Bronchial epithelial cell (primary cell): ENCODE measurements around the gene NTF3. TPM values are rescaled to one million over a fixed set of nuclear protein-coding genes. Genes with fewer than 3 reads are reported as not detected.

Source experiments
- DNase-seq: peaks from one replicate; pipeline ENCODE4 v3.0.0-alpha.2; 2010; ENCODE audit warnings: low read depth
- FAIRE-seq: peaks from 2 replicates; lab custom pipeline; 2011; peaks lifted over from hg19 to GRCh38; lab: Jason Lieb, UNC
- H3K27me3 ChIP-seq: 2 replicates; pipeline ENCODE4 v1.5.1; 2011; ENCODE audit warnings: low read length; ENCODE audit not compliant: control insufficient read depth, insufficient read depth
- H3K36me3 ChIP-seq: 2 replicates; pipeline ENCODE4 v1.5.1; 2011; ENCODE audit warnings: low read length; ENCODE audit not compliant: control insufficient read depth, insufficient read depth
- H3K4me3 ChIP-seq: 2 replicates; pipeline ENCODE4 v1.5.1; 2011; ENCODE audit warnings: mild to moderate bottlenecking, low read depth, low read length, control low read depth
- total RNA-seq: library from RNA; depleted of rRNA; stranded (reverse); fragments of >200 nt; gene quantifications from 2 replicates; pipeline ENCODE4 v1.2.1, GENCODE V29; 2014
- TF ChIP-seq, protein P1 (sequence below): IDR thresholded peaks from 2 replicates; pipeline ENCODE4 v1.5.1; 2011; ENCODE audit warnings: mild to moderate bottlenecking, moderate library complexity, low read length, control low read depth, inconsistent platforms; ENCODE audit not compliant: insufficient read depth, severe bottlenecking

Gene NTF3
- total RNA-seq, 1 donor from 2014 or later, result not detected

DNA sequence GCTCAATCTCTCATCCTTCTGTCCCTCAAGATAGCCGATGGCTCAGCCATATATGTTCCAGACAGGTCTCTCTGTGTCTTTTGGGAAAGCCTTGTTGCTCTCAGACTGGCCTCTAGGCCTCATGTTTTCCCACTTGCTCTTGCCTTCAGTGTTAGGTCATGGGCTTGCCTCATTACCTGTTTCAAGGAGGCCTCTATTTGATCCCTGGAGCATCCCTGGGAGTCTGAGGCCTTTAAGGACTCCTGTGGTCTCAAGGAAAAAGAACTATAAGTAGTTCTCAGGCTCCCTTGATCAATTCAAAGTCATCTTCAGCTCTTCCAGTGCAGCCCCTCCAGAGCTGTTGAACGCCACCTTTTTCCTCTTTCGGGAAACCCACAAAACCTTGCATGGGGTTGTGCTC is 47.9 kb downstream of the NTF3 start:
- FAIRE-seq (no peak), DNase-seq (no peak)
- TF ChIP-seq, protein P1, sequence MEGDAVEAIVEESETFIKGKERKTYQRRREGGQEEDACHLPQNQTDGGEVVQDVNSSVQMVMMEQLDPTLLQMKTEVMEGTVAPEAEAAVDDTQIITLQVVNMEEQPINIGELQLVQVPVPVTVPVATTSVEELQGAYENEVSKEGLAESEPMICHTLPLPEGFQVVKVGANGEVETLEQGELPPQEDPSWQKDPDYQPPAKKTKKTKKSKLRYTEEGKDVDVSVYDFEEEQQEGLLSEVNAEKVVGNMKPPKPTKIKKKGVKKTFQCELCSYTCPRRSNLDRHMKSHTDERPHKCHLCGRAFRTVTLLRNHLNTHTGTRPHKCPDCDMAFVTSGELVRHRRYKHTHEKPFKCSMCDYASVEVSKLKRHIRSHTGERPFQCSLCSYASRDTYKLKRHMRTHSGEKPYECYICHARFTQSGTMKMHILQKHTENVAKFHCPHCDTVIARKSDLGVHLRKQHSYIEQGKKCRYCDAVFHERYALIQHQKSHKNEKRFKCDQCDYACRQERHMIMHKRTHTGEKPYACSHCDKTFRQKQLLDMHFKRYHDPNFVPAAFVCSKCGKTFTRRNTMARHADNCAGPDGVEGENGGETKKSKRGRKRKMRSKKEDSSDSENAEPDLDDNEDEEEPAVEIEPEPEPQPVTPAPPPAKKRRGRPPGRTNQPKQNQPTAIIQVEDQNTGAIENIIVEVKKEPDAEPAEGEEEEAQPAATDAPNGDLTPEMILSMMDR, result no peak
- H3K36me3 ChIP-seq, result no peaks in the 10 kb centered on the region
- peaks cover 10% of the 10 kb centered on the region for H3K27me3 ChIP-seq
- no peak overlapping the region for H3K4me3 ChIP-seq

DNA sequence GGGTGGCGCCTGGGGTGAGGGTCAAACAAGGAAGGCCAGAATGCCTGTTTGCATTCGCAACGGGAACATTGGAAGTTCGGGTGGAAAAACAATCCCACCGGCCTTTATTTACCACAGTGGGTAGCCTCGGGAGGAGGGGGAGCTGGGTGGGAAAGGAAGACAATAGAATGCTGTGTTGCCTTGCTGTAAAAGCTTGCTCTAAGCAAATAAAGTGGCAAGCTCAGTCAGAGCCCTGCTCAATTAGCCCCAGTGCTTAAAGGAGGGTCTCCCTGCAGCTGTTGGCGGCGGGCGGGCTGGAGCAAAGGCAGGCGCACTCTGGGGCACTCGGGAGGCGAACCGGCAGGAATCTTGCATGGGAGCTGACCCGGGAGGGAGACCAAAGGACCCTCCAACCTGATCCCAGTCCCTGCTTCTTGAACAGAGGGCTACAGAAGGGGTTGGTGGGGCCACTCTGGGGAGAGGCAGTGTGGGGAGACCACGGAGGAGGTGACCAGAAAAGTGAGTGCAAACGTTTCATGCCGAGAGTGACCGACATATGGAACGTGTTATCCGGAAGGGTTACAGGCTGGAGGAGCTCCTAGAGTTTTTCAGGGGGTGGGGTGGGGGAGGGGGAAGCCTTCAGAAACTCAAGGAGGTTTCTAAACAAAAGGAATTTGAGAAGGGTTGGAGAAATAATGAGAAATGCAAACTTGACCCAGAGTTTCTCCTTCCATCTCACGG is 48.5 kb downstream of the NTF3 start:
- no peak for DNase-seq
- H3K27me3 ChIP-seq, result peaks cover 10% of the 10 kb centered on the region
- no peak overlapping the region for H3K4me3 ChIP-seq
- H3K36me3 ChIP-seq, result no peaks in the 10 kb centered on the region
- TF ChIP-seq, protein P1, result no peak
- FAIRE-seq, result no peak

DNA sequence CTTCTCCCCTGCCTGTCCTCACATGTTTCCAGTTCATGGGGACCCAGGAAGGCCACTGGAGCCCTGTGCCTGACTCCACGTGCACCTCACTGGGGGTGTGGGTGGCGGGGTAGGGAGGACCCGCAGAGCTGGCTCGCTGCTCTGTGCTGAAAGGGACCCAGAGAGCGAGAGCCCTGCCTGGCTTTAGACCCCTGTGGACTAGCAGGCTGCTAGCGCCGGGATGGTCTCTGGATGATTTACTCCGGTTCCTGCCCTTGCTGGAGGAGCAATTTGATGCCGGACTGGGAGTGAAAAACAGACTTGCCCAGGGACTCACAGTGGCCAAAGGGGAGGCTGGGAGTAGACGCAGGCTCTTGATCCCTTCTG is 49.0 kb downstream of the NTF3 start:
- peaks cover 10% of the 10 kb centered on the region for H3K27me3 ChIP-seq
- no peak for DNase-seq
- TF ChIP-seq, protein P1, result no peak
- no peak for FAIRE-seq
- H3K4me3 ChIP-seq, result no peak overlapping the region
- H3K36me3 ChIP-seq, result no peaks in the 10 kb centered on the region

DNA sequence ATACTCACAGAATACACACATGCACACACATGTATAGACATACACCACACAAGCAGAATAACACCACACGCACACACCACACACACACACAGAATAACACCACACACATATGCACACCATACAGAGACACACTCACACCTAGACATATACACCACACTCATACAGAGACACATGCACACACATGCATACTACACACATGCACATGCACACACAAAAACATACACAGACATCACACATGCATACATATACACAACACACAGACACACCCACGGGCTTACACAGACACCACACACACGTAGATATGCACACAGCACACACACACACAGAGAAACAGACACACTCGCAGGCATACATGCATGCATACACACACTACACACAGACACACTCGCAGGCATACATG is 49.7 kb downstream of the NTF3 start:
- TF ChIP-seq, protein P1, result no peak
- no peak for DNase-seq
- peaks cover 10% of the 10 kb centered on the region for H3K27me3 ChIP-seq
- H3K4me3 ChIP-seq, result no peak overlapping the region
- H3K36me3 ChIP-seq, result no peaks in the 10 kb centered on the region
- FAIRE-seq, result peak; percentile 99

DNA sequence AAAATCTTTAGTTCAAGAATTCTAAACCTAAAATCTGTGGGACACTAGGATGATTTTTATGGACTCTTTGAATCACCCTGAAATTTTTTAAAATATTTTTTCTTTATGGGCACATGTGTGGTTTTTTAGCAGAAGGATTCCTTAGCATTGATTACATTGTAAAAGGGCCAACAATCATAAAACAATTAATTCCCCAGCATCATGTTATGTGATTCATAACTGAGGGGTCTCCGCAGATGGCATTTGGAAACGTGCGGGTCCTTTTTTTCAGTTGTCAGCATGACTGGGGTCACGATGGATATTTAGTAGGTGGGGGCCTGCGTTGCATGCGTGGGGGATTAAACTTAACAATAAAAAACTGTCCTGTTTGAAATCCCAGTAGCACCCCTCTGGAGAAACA is 52.5 kb downstream of the NTF3 start:
- DNase-seq, result no peak
- Histone ChIP-seq H3K27me3 (peaks cover 5% of the 10 kb centered on the region), H3K4me3 (no peak overlapping the region), H3K36me3 (no peaks in the 10 kb centered on the region)
- TF ChIP-seq, protein P1, result no peak
- no peak for FAIRE-seq

DNA sequence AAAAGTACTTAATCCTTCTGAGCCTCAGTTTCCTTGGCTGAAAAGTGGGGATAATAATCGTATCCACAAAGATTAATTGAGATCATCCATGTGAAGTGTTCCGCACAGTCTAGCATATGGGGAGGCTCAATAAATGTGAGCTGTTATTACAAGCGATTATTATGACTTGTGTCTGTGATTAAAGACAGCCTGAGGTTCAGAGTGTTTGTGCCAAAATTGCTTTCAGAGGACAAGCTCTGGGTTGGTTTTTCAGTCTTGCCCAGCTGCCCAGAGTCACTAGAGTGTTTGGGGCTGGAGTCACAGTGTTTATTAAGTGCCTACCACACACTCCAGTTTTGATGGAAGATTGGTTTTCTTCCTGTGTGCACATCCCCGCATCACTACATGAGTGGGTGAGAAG is 53.5 kb downstream of the NTF3 start:
- TF ChIP-seq, protein P1, result no peak
- Histone ChIP-seq H3K27me3 (no peaks in the 10 kb centered on the region), H3K4me3 (no peak overlapping the region), H3K36me3 (no peaks in the 10 kb centered on the region)
- DNase-seq (no peak), FAIRE-seq (no peak)
